ENCODE results near the gene BTNL8. TPM values are rescaled to one million over a fixed set of nuclear protein-coding genes. Genes with fewer than 3 reads are reported as not detected.

BTNL8 gene
- total RNA-seq, 2 experiments from 2014 or later = not detected

DNA sequence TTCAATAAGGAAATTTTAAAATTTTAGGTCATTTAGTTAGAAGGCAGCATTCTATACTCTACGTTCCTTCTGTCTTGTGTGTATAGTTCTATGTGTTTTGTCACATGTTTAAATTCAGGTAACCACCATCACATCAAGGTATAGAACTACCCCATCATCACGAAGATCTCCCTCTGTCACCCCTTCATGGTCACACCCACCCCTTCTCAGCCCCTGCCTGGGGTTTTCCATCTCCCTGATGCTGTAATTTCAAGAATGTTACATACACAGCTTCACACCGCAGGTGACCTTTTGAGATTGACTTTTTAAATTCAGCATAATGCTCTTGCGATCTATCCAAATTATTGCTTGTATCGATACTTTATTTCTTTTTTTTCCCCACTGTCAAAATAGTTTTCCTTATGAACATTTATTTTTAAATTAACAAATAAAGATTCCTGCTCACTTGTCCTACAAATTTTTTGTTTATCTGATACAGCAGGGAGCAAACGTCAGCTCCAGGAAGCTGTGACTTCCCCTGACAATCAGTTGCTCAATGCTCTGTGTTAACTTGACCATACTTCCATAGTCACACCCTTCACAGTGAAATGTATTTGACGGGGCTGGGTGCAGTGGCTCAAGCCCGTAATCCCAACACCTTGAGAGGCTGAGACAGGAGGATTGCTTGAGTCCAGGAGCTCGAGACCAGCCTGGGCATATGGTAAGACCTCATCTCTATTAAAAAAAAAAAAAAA lies 10.2 kb downstream of the BTNL8 start:
- no peak for DNase-seq
- no peak overlapping the region for H3K27ac Mint-ChIP-seq
- Histone ChIP-seq H3K4me3 (ENCODE audit: low read length) (no peak overlapping the region), H3K36me3 (ENCODE audit: insufficient read depth, low read length) (no peaks in the 10 kb centered on the region), H3K9me3 (ENCODE audit: control insufficient read depth in 1 of 2, insufficient read depth in 1 of 2, low read length in 2 of 2) (no peaks in the 10 kb centered on the region), H3K27ac (ENCODE audit: low read depth in 1 of 2, low read length in 2 of 2) (no peak overlapping the region), H3K27me3 (ENCODE audit: control insufficient read depth in 1 of 2, insufficient read depth in 2 of 2, low read length in 2 of 2) (peaks cover 8 to 11% of the 10 kb centered on the region in 2 experiments), H3K4me1 (ENCODE audit: insufficient read depth, low read length) (no peaks in the 10 kb centered on the region)
- H3K4me3 Mint-ChIP-seq = no peak overlapping the region
- no peaks in the 10 kb centered on the region for H3K9me3 Mint-ChIP-seq
- CTCF ChIA-PET = no interaction called here
- POLR2A ChIA-PET = no interaction called here
- TF ChIP-seq, protein P1, sequence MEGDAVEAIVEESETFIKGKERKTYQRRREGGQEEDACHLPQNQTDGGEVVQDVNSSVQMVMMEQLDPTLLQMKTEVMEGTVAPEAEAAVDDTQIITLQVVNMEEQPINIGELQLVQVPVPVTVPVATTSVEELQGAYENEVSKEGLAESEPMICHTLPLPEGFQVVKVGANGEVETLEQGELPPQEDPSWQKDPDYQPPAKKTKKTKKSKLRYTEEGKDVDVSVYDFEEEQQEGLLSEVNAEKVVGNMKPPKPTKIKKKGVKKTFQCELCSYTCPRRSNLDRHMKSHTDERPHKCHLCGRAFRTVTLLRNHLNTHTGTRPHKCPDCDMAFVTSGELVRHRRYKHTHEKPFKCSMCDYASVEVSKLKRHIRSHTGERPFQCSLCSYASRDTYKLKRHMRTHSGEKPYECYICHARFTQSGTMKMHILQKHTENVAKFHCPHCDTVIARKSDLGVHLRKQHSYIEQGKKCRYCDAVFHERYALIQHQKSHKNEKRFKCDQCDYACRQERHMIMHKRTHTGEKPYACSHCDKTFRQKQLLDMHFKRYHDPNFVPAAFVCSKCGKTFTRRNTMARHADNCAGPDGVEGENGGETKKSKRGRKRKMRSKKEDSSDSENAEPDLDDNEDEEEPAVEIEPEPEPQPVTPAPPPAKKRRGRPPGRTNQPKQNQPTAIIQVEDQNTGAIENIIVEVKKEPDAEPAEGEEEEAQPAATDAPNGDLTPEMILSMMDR (IDR thresholded peaks at IDR 0.05) = no peak
- intact Hi-C loops (cut with DNase I, micrococcal nuclease) = no loop called here
- no peaks in the 10 kb centered on the region for H3K4me1 Mint-ChIP-seq (ENCODE audit: low read depth)
- no peak for ATAC-seq (ENCODE audit: poor library complexity)
- H3K36me3 Mint-ChIP-seq (ENCODE audit: low read depth) = no peaks in the 10 kb centered on the region
- H3K27me3 Mint-ChIP-seq = peaks cover 26% of the 10 kb centered on the region

DNA sequence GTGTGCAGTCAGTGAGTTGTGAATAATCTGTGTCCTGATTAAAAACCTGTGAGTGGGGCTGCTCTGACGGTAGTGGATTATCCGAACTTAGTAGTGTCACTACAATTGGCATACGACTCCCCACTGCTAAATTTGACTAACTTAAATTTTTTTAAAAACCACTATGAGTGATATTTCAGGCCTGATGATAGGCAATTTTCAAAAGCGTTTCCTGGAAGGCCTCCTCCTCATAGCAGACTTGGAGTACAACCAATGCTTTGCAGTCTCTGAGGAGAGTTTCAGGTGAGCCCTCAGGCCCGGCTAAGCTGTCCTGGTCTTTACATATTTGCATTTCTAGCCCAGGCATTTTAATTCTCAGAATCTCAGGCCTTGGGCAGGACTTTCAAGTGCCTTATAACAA lies 10.8 kb downstream of the BTNL8 start:
- Histone ChIP-seq H3K4me3 (ENCODE audit: low read length) (no peak overlapping the region), H3K9me3 (ENCODE audit: control insufficient read depth in 1 of 2, insufficient read depth in 1 of 2, low read length in 2 of 2) (no peaks in the 10 kb centered on the region), H3K27ac (ENCODE audit: low read depth in 1 of 2, low read length in 2 of 2) (no peak overlapping the region), H3K36me3 (ENCODE audit: insufficient read depth, low read length) (no peaks in the 10 kb centered on the region), H3K4me1 (ENCODE audit: insufficient read depth, low read length) (no peaks in the 10 kb centered on the region), H3K27me3 (ENCODE audit: control insufficient read depth in 1 of 2, insufficient read depth in 2 of 2, low read length in 2 of 2) (peaks cover 8 to 11% of the 10 kb centered on the region in 2 experiments)
- no peak overlapping the region for H3K27ac Mint-ChIP-seq
- H3K4me1 Mint-ChIP-seq (ENCODE audit: low read depth) = no peaks in the 10 kb centered on the region
- H3K9me3 Mint-ChIP-seq = no peaks in the 10 kb centered on the region
- ChIA-PET POLR2A (interaction anchor here (0.7 kb wide), 1 partner anchor 556 kb away, joined by 4 read pairs; no protein-coding TSS in a partner anchor), CTCF (no interaction called here)
- intact Hi-C loops (cut with DNase I, micrococcal nuclease) = no loop called here
- H3K36me3 Mint-ChIP-seq (ENCODE audit: low read depth) = no peaks in the 10 kb centered on the region
- TF ChIP-seq, protein P1 (IDR thresholded peaks at IDR 0.05) = no peak
- no peak overlapping the region for H3K4me3 Mint-ChIP-seq
- peaks cover 26% of the 10 kb centered on the region for H3K27me3 Mint-ChIP-seq
- DNase-seq (no peak), ATAC-seq (ENCODE audit: poor library complexity) (no peak)

DNA sequence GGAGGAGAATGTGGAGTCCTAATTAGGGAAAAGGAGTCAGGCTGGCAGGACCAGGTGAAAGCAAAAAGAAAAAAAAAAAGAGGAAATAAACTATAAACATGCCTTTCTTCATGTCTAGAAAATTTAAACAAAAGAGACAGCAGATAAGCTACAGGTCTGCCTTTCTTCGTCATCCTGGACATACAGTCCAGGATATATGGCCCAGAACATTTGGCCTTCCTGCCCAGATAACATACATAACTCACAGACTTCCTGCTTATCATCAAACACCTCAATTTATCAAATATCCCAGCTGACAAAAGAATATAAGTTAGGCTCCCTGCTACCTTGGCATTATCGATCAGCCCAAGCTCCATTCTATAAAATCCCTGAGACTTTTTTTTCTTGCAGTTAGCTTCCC lies 11.2 kb downstream of the BTNL8 start:
- no peaks in the 10 kb centered on the region for H3K36me3 Mint-ChIP-seq (ENCODE audit: low read depth)
- ChIA-PET POLR2A (interaction anchor here (0.7 kb wide), 1 partner anchor 556 kb away, joined by 4 read pairs; no protein-coding TSS in a partner anchor), CTCF (no interaction called here)
- no peak overlapping the region for H3K4me3 ChIP-seq (ENCODE audit: low read length)
- H3K36me3 ChIP-seq (ENCODE audit: insufficient read depth, low read length) = no peaks in the 10 kb centered on the region
- H3K9me3 ChIP-seq (ENCODE audit: control insufficient read depth in 1 of 2, insufficient read depth in 1 of 2, low read length in 2 of 2) = no peaks in the 10 kb centered on the region
- H3K4me3 Mint-ChIP-seq = no peak overlapping the region
- H3K27ac ChIP-seq (ENCODE audit: low read depth in 1 of 2, low read length in 2 of 2) = no peak overlapping the region
- no peaks in the 10 kb centered on the region for H3K4me1 ChIP-seq (ENCODE audit: insufficient read depth, low read length)
- peaks cover 11% of the 10 kb centered on the region in 2 experiments for H3K27me3 ChIP-seq (ENCODE audit: control insufficient read depth in 1 of 2, insufficient read depth in 2 of 2, low read length in 2 of 2)
- TF ChIP-seq, protein P1 (IDR thresholded peaks at IDR 0.05) = no peak
- ATAC-seq (ENCODE audit: poor library complexity) = no peak
- H3K27ac Mint-ChIP-seq = no peak overlapping the region
- no peak for DNase-seq
- intact Hi-C loops (cut with DNase I, micrococcal nuclease) = no loop called here
- no peaks in the 10 kb centered on the region for H3K4me1 Mint-ChIP-seq (ENCODE audit: low read depth)
- peaks cover 26% of the 10 kb centered on the region for H3K27me3 Mint-ChIP-seq
- no peaks in the 10 kb centered on the region for H3K9me3 Mint-ChIP-seq
